ENCODE results near the gene OXCT1. TPM values are rescaled to one million over a fixed set of nuclear protein-coding genes. Genes with fewer than 3 reads are reported as not detected.

OXCT1 gene
- total and polyA plus RNA-seq, 12 donors, result 3.3 to 31.9 (median 11.9) TPM

- no peak overlapping the region for H3K27ac ChIP-seq
- H3K4me3 ChIP-seq, result no peak overlapping the region
- DNase-seq, result no peak
- intact Hi-C loops (cut with DNase I), result no loop called here
- TF ChIP-seq POLR2A (IDR thresholded peaks at IDR 0.05) (no peak), CTCF (IDR thresholded peaks at IDR 0.05) (no peak)
- no peaks in the 10 kb centered on the region for H3K36me3 ChIP-seq (replicated peaks in 1 of 2)
- H3K27me3 ChIP-seq, result no peaks in the 10 kb centered on the region
- no peaks in the 10 kb centered on the region for H3K9me3 ChIP-seq (replicated peaks in 1 of 3)
- no peaks in the 10 kb centered on the region for H3K4me1 ChIP-seq (replicated peaks in 1 of 2)
Measured at GRCh38 chr5:41686191-41686590, 184.0 kb downstream of the OXCT1 start.

- Histone ChIP-seq H3K27ac (no peak overlapping the region), H3K4me3 (no peak overlapping the region), H3K36me3 (replicated peaks in 1 of 2) (no peaks in the 10 kb centered on the region), H3K4me1 (replicated peaks in 1 of 2) (no peaks in the 10 kb centered on the region), H3K27me3 (no peaks in the 10 kb centered on the region), H3K9me3 (replicated peaks in 1 of 3) (peaks cover 0 to 8% (median 0%) of the 10 kb centered on the region in 3 donors)
- intact Hi-C loops (cut with DNase I), result no loop called here
- TF ChIP-seq CTCF (IDR thresholded peaks at IDR 0.05) (no peak), POLR2A (IDR thresholded peaks at IDR 0.05) (no peak)
- WGBS, 4 donors, result 68 to 79% (median 71%) methylated on average over 3 of the region's 3 CpGs
- no peak for DNase-seq
Measured at GRCh38 chr5:41683181-41683580, 187.0 kb downstream of the OXCT1 start.

- no peak overlapping the region for H3K27ac ChIP-seq
- H3K9me3 ChIP-seq (replicated peaks in 1 of 3), result peaks cover 0 to 8% (median 0%) of the 10 kb centered on the region in 3 donors
- intact Hi-C loops (cut with DNase I), result no loop called here
- DNase-seq, result no peak
- no peaks in the 10 kb centered on the region for H3K27me3 ChIP-seq
- H3K36me3 ChIP-seq (replicated peaks in 1 of 2), result no peaks in the 10 kb centered on the region
- WGBS, 4 donors, result 43 to 65% (median 57%) methylated on average over 1 of the region's 1 CpG
- H3K4me3 ChIP-seq, result no peak overlapping the region
- TF ChIP-seq POLR2A (IDR thresholded peaks at IDR 0.05), result no peak
- no peak for TF ChIP-seq CTCF (IDR thresholded peaks at IDR 0.05)
- H3K4me1 ChIP-seq (replicated peaks in 1 of 2), result no peaks in the 10 kb centered on the region
Measured at GRCh38 chr5:41682641-41683040, 187.6 kb downstream of the OXCT1 start.

GRCh38 chr5:41681840-41682239 lies 188.4 kb downstream of the OXCT1 start:
- no peak for DNase-seq
- peaks cover 0 to 8% (median 0%) of the 10 kb centered on the region in 3 donors for H3K9me3 ChIP-seq (replicated peaks in 1 of 3)
- H3K36me3 ChIP-seq (replicated peaks in 1 of 2), result no peaks in the 10 kb centered on the region
- no peak for TF ChIP-seq CTCF (IDR thresholded peaks at IDR 0.05)
- no peaks in the 10 kb centered on the region for H3K4me1 ChIP-seq (replicated peaks in 1 of 2)
- H3K4me3 ChIP-seq, result no peak overlapping the region
- no peaks in the 10 kb centered on the region for H3K27me3 ChIP-seq
- H3K27ac ChIP-seq, result no peak overlapping the region
- WGBS, 4 donors, result 47 to 63% (median 50%) methylated on average over 1 of the region's 1 CpG
- intact Hi-C loops (cut with DNase I), result no loop called here

Other genes starting within 250 kb of the OXCT1 start
- 10 to 100 TPM in 8 of 9 donors, 1 to 10 TPM in 1; 9.9 to 33.3 (median 17.8) TPM for gene RIMOC1, start 33.9 kb upstream of the OXCT1 start, total RNA-seq
- 10 to 100 TPM in 1 of 3 donors, 1 to 10 TPM in 2; 4.2 to 22.2 (median 4.7) TPM for gene RIMOC1, start 33.9 kb upstream of the OXCT1 start, polyA plus RNA-seq
- 10 to 100 TPM in 7 of 9 donors, 1 to 10 TPM in 2; 8.7 to 17.3 (median 13.8) TPM for gene FBXO4, start 54.9 kb upstream of the OXCT1 start, total RNA-seq
- 10 to 100 TPM; 12.1 to 15.4 (median 13.7) TPM for gene FBXO4, start 54.9 kb upstream of the OXCT1 start, polyA plus RNA-seq